GM12878 (cell line): ENCODE results near the gene CNTNAP5.

Experiments
- CREB1 ChIP-seq: IDR thresholded peaks from 2 replicates; pipeline ENCODE4 v1.6.1; 2012; ENCODE audit warnings: low read depth, mild to moderate bottlenecking, inconsistent platforms
- EZH2 ChIP-seq: IDR thresholded peaks from 2 replicates; pipeline ENCODE4 v1.6.1; 2012; ENCODE audit warnings: low read depth, mild to moderate bottlenecking, control low read depth, inconsistent platforms, low read length, borderline replicate concordance; ENCODE audit not compliant: control insufficient read depth
- HDAC2 ChIP-seq: fragments of 200-600 bp; sonication (generic); IDR thresholded peaks from 2 replicates; pipeline ENCODE4 v1.6.1; 2017
- JUNB ChIP-seq: IDR thresholded peaks from 2 replicates; pipeline ENCODE4 v1.6.1; 2016; ENCODE audit warnings: antibody characterized with exemption, mild to moderate bottlenecking
- NR2C2 ChIP-seq: IDR thresholded peaks from 2 replicates; pipeline ENCODE4 v1.6.1; 2011; ENCODE audit warnings: borderline replicate concordance, low read depth; ENCODE audit not compliant: control insufficient read depth, insufficient read length
- POLR2A ChIP-seq: IDR thresholded peaks from 2 replicates; pipeline ENCODE4 v1.6.1; 2011; ENCODE audit warnings: low read depth, mild to moderate bottlenecking, low read length
- RB1 ChIP-seq: fragments of 450-650 bp; formaldehyde crosslinking; IDR thresholded peaks from 2 replicates; pipeline ENCODE4 v1.6.1; 2017; ENCODE audit warnings: mild to moderate bottlenecking, borderline replicate concordance
- TCF12 ChIP-seq: IDR thresholded peaks from 2 replicates; pipeline ENCODE4 v1.6.1; 2011; ENCODE audit warnings: low read depth, mild to moderate bottlenecking, low read length
- ZBED1 ChIP-seq: IDR thresholded peaks from 2 replicates; pipeline ENCODE4 v1.6.1; 2016; ENCODE audit warnings: borderline replicate concordance
- ZSCAN29 ChIP-seq: fragments of 450-650 bp; IDR thresholded peaks from 2 replicates; pipeline ENCODE4 v1.6.1; 2017; ENCODE audit warnings: mild to moderate bottlenecking, moderate library complexity

DNA sequence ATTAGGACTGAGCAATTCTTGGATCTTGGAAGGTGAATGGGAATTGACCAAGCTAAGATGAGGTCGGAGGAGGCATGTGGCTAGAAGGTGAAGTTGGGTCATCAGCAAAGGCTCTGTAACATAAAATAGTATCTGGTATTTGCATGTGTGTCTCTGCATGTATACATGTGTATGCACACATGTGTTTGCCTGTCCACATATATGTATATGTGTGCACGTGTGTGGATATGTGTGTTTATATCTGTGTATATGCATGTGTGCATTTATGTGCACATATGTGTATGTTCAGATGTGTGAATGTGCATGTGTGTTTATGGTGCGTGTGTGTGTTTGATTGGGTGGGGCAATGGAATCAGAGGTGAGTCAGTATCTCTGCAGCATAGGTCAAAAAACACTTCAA is 664.3 kb downstream of the CNTNAP5 start:
- TF ChIP-seq EZH2, result no peak
- TF ChIP-seq HDAC2, result no peak
- no peak for TF ChIP-seq TCF12
- TF ChIP-seq JUNB, result no peak
- TF ChIP-seq ZBED1, result no peak
- TF ChIP-seq POLR2A, result no peak
- TF ChIP-seq RB1, result no peak
- TF ChIP-seq CREB1, result no peak
- no peak for TF ChIP-seq ZSCAN29
- TF ChIP-seq NR2C2, result no peak
